ENCODE data around the gene DDIT4.
A peak's percentile ranks its signal among the peaks of the same experiment; 100 is the strongest.

DDIT4 gene

DNA sequence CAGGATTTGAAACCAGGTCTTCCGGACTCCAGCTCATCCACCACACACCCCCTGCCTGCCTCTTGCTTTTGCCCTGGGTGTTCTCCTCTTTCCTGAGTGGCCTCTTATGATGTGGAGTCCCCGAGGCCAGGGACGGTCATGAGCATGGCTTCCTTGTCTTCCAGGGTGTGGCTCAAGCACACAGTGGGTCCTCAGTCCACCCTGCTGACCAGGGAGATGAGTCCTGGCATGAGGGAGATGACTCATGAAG is 48.2 kb downstream of the DDIT4 start:
- Histone ChIP-seq H2AK5ac (ENCODE audit: low read depth, low read length) (peak overlapping the region; percentile 78), H3K4ac (ENCODE audit: low read length) (no peak overlapping the region), H3K4me1 (ENCODE audit: control insufficient read depth in 2 of 2, insufficient read depth in 1 of 2, low read depth in 1 of 2, low read length in 2 of 2) (peaks cover 27 to 32% of the 10 kb centered on the region in 2 donors), H2BK120ac (ENCODE audit: low read depth, low read length) (peak overlapping the region; percentile 44), H4K91ac (ENCODE audit: low read depth, low read length, poor library complexity) (no peak overlapping the region), H3K9me3 (replicated peaks in 1 of 2; ENCODE audit: control insufficient read depth in 2 of 2, insufficient read depth in 1 of 2, low read depth in 1 of 2, low read length in 2 of 2) (peaks cover 0 to 2% of the 10 kb centered on the region in 2 donors), H3K14ac (ENCODE audit: low read length) (peak overlapping the region; percentile 65), H2AFZ (ENCODE audit: low read length) (no peak overlapping the region), H3K4me3 (ENCODE audit: low read length in 2 of 2) (no peak overlapping the region), H4K8ac (ENCODE audit: low read depth, low read length) (peak overlapping the region; percentile 93), H3K36me3 (replicated peaks in 1 of 2; ENCODE audit: control insufficient read depth in 2 of 2, insufficient read depth in 2 of 2, low read length in 2 of 2) (no peaks in the 10 kb centered on the region), H3K18ac (ENCODE audit: low read length) (peak overlapping the region; percentile 85), H3K23ac (ENCODE audit: low read depth, low read length, poor library complexity) (no peak overlapping the region), H2BK5ac (ENCODE audit: low read length) (no peak overlapping the region), H3K27me3 (ENCODE audit: control insufficient read depth in 3 of 3, insufficient read depth in 3 of 3, low read depth in 1 of 3, low read length in 3 of 3) (peaks cover 0 to 5% (median 0%) of the 10 kb centered on the region in 3 experiments), H2BK15ac (ENCODE audit: low read length) (peak overlapping the region; percentile 68), H2BK12ac (ENCODE audit: low read length) (peak overlapping the region; percentile 97), H3K27ac (replicated peaks; ENCODE audit: low read length) (no peak overlapping the region), H3K9ac (ENCODE audit: low read depth, low read length, poor library complexity) (no peak overlapping the region), H3K79me1 (ENCODE audit: low read depth, low read length) (no peaks in the 10 kb centered on the region), H3K4me2 (ENCODE audit: insufficient read depth, low read length, poor library complexity, severe bottlenecking) (no peak overlapping the region)
- WGBS, 2 donors (ENCODE audit: extremely low coverage in 2 of 2, insufficient read length in 2 of 2, insufficient replicate concordance in 1 of 2), result no CpG with 5 or more reads among the region's 3 CpGs
- no peak for DNase-seq (ENCODE audit: low spot score)

DNA sequence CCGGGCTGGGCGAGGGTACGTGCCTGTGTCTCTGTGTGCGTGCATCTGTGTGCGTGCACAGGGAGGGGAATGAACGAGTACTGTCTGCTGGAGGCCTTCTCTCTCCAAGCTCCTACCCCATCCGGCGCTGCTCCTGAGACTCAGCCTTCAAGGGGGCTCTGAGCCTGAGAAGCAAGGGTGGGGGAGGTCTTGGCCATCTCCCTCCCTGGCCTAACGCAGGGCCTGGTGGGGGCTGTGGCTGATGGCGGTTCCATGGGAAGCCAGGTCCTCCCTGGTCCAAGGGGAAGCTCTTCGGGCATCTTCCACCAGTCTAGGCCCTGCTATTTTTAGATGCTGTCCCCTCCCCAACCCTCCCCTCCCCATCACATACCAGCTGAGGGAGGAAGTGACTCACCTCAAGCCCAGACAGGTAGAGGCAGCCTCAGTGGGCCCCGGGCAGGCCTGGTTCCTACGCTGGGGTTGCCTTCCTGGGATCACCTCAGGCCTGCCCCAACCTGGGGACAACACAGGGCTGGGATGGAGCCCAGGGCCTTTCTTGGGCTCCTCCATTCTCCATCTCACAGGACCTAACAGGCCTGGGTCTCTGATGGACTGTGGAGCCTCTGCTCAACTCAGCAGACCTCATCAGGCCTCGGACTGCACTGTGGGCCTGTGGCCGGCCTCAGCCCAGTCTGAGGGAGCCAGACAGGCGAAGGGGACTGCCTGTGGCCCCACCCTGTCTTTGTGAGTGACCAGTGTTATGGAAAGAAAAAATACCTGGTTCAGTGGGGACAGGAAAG is 48.7 kb downstream of the DDIT4 start:
- WGBS, 2 donors (ENCODE audit: extremely low coverage in 2 of 2, insufficient read length in 2 of 2, insufficient replicate concordance in 1 of 2), result no CpG with 5 or more reads among the region's 16 CpGs
- H3K4me3 ChIP-seq (ENCODE audit: low read length in 2 of 2), result no peak overlapping the region

DNA sequence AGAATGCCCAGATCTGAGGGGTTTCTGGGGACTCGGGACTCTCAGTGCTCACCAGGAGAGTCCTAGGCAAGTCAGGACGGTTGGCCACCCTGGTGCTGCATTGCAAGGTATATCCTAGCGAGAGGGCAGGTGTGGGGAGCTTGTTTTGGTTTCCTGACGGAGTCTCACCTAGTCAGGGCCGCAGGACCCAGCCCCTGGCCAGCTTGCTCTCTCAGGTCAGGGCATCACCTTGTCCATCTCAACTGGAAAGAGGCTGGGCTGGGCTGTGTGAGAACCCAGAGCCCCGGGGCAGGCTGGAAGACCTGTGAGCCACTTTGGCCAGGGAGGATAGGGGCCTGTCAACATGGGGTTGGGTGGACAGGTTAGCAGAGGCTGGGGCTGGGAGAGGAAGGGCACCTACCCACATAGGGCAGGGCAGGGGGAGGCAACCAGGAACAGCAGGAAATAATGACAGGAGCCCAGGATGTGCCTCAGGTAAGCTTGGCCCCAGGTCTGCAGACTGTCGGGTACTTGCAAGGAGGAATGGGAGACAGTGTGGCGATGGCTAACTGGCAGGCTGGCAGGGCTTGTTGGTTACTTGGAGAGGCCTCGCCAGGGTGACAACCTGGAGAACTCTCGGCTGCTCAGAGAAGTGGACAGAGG is 49.5 kb downstream of the DDIT4 start:
- H2BK15ac ChIP-seq (ENCODE audit: low read length), result peak overlapping the region; percentile 68
- H3K27ac ChIP-seq (replicated peaks; ENCODE audit: low read length), result no peak overlapping the region
- H3K4me2 ChIP-seq (ENCODE audit: insufficient read depth, low read length, poor library complexity, severe bottlenecking), result no peak overlapping the region
- H3K36me3 ChIP-seq (replicated peaks in 1 of 2; ENCODE audit: control insufficient read depth in 2 of 2, insufficient read depth in 2 of 2, low read length in 2 of 2), result no peaks in the 10 kb centered on the region
- no peaks in the 10 kb centered on the region for H3K79me1 ChIP-seq (ENCODE audit: low read depth, low read length)
- no peak for DNase-seq (ENCODE audit: low spot score)
- H4K8ac ChIP-seq (ENCODE audit: low read depth, low read length), result no peak overlapping the region
- H4K91ac ChIP-seq (ENCODE audit: low read depth, low read length, poor library complexity), result no peak overlapping the region
- peak overlapping the region; percentile 31 for H3K18ac ChIP-seq (ENCODE audit: low read length)
- H3K9ac ChIP-seq (ENCODE audit: low read depth, low read length, poor library complexity), result no peak overlapping the region
- WGBS, 2 donors (ENCODE audit: extremely low coverage in 2 of 2, insufficient read length in 2 of 2, insufficient replicate concordance in 1 of 2), result no CpG with 5 or more reads among the region's 10 CpGs
- no peak overlapping the region for H3K4me3 ChIP-seq (ENCODE audit: low read length in 2 of 2)
- H2AFZ ChIP-seq (ENCODE audit: low read length), result no peak overlapping the region
- peak overlapping the region; percentile 78 for H2AK5ac ChIP-seq (ENCODE audit: low read depth, low read length)
- no peak overlapping the region for H3K23ac ChIP-seq (ENCODE audit: low read depth, low read length, poor library complexity)
- H3K14ac ChIP-seq (ENCODE audit: low read length), result no peak overlapping the region
- H3K27me3 ChIP-seq (ENCODE audit: control insufficient read depth in 3 of 3, insufficient read depth in 3 of 3, low read depth in 1 of 3, low read length in 3 of 3), result peaks cover 0 to 5% (median 0%) of the 10 kb centered on the region in 3 experiments
- no peak overlapping the region for H2BK12ac ChIP-seq (ENCODE audit: low read length)
- H3K4ac ChIP-seq (ENCODE audit: low read length), result no peak overlapping the region
- H3K9me3 ChIP-seq (replicated peaks in 1 of 2; ENCODE audit: control insufficient read depth in 2 of 2, insufficient read depth in 1 of 2, low read depth in 1 of 2, low read length in 2 of 2), result peaks cover 0 to 2% of the 10 kb centered on the region in 2 donors
- H2BK5ac ChIP-seq (ENCODE audit: low read length), result peak overlapping the region; percentile 88
- peaks cover 32 to 38% of the 10 kb centered on the region in 2 donors for H3K4me1 ChIP-seq (ENCODE audit: control insufficient read depth in 2 of 2, insufficient read depth in 1 of 2, low read depth in 1 of 2, low read length in 2 of 2)
- peak overlapping the region; percentile 1 for H2BK120ac ChIP-seq (ENCODE audit: low read depth, low read length)

More for the DNA sequence above, 48.7 kb downstream of the DDIT4 start:
- H3K36me3 ChIP-seq (replicated peaks in 1 of 2; ENCODE audit: control insufficient read depth in 2 of 2, insufficient read depth in 2 of 2, low read length in 2 of 2), result no peaks in the 10 kb centered on the region
- H3K79me1 ChIP-seq (ENCODE audit: low read depth, low read length), result no peaks in the 10 kb centered on the region
- no peak for DNase-seq (ENCODE audit: low spot score)
- H4K91ac ChIP-seq (ENCODE audit: low read depth, low read length, poor library complexity), result peak overlapping the region; percentile 19
- peaks cover 0 to 5% (median 0%) of the 10 kb centered on the region in 3 experiments for H3K27me3 ChIP-seq (ENCODE audit: control insufficient read depth in 3 of 3, insufficient read depth in 3 of 3, low read depth in 1 of 3, low read length in 3 of 3)
- peaks cover 27 to 32% of the 10 kb centered on the region in 2 donors for H3K4me1 ChIP-seq (ENCODE audit: control insufficient read depth in 2 of 2, insufficient read depth in 1 of 2, low read depth in 1 of 2, low read length in 2 of 2)
- peak overlapping the region; percentile 68 for H2BK15ac ChIP-seq (ENCODE audit: low read length)
- peak overlapping the region; percentile 65 for H3K14ac ChIP-seq (ENCODE audit: low read length)
- H3K23ac ChIP-seq (ENCODE audit: low read depth, low read length, poor library complexity), result no peak overlapping the region
- no peak overlapping the region for H3K4ac ChIP-seq (ENCODE audit: low read length)
- peak overlapping the region; percentile 85 for H3K18ac ChIP-seq (ENCODE audit: low read length)
- H4K8ac ChIP-seq (ENCODE audit: low read depth, low read length), result peak overlapping the region; percentile 93
- H3K9me3 ChIP-seq (replicated peaks in 1 of 2; ENCODE audit: control insufficient read depth in 2 of 2, insufficient read depth in 1 of 2, low read depth in 1 of 2, low read length in 2 of 2), result peaks cover 0 to 2% of the 10 kb centered on the region in 2 donors
- H3K9ac ChIP-seq (ENCODE audit: low read depth, low read length, poor library complexity), result no peak overlapping the region
- H3K4me2 ChIP-seq (ENCODE audit: insufficient read depth, low read length, poor library complexity, severe bottlenecking), result no peak overlapping the region
- H2AK5ac ChIP-seq (ENCODE audit: low read depth, low read length), result peak overlapping the region; percentile 78
- H2BK5ac ChIP-seq (ENCODE audit: low read length), result no peak overlapping the region
- H3K27ac ChIP-seq (replicated peaks; ENCODE audit: low read length), result no peak overlapping the region
- peak overlapping the region; percentile 44 for H2BK120ac ChIP-seq (ENCODE audit: low read depth, low read length)
- H2AFZ ChIP-seq (ENCODE audit: low read length), result peak overlapping the region; percentile 15
- peak overlapping the region; percentile 97 for H2BK12ac ChIP-seq (ENCODE audit: low read length)

DNA sequence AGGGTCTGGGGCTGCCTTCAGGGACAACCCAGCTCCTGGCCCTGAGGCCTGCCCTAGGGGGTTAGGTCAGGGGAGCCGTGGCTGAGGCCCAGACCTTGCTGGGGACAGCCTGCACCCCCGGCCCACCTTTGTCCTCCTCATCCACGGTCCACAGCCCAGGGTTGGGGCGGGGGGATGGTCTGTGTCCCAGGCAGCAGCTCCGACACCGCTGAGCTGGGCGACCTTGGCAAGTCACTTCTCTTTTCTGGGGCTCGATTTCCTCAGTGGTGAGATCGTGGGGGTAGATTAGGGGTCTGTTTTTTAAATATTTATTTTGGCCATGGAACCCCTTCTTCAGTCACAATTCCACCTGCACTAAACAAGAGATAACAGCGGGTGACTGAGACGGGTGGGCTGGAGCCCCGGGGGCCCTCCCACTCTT is 50.1 kb downstream of the DDIT4 start:
- no CpG with 5 or more reads among the region's 12 CpGs for WGBS, 2 donors (ENCODE audit: extremely low coverage in 2 of 2, insufficient read length in 2 of 2, insufficient replicate concordance in 1 of 2)
- Histone ChIP-seq H3K14ac (ENCODE audit: low read length) (no peak overlapping the region), H3K9me3 (replicated peaks in 1 of 2; ENCODE audit: control insufficient read depth in 2 of 2, insufficient read depth in 1 of 2, low read depth in 1 of 2, low read length in 2 of 2) (peaks cover 0 to 2% of the 10 kb centered on the region in 2 donors), H3K4me2 (ENCODE audit: insufficient read depth, low read length, poor library complexity, severe bottlenecking) (no peak overlapping the region), H3K4me1 (ENCODE audit: control insufficient read depth in 2 of 2, insufficient read depth in 1 of 2, low read depth in 1 of 2, low read length in 2 of 2) (peaks cover 36 to 43% of the 10 kb centered on the region in 2 donors), H3K79me1 (ENCODE audit: low read depth, low read length) (no peaks in the 10 kb centered on the region), H3K4ac (ENCODE audit: low read length) (no peak overlapping the region), H3K27ac (replicated peaks; ENCODE audit: low read length) (no peak overlapping the region), H2BK15ac (ENCODE audit: low read length) (peak overlapping the region; percentile 23), H3K23ac (ENCODE audit: low read depth, low read length, poor library complexity) (no peak overlapping the region), H2AK5ac (ENCODE audit: low read depth, low read length) (peak overlapping the region; percentile 78), H3K4me3 (ENCODE audit: low read length in 2 of 2) (no peak overlapping the region), H2BK120ac (ENCODE audit: low read depth, low read length) (peak overlapping the region; percentile 1), H3K9ac (ENCODE audit: low read depth, low read length, poor library complexity) (no peak overlapping the region), H3K27me3 (ENCODE audit: control insufficient read depth in 3 of 3, insufficient read depth in 3 of 3, low read depth in 1 of 3, low read length in 3 of 3) (peaks cover 0 to 4% (median 0%) of the 10 kb centered on the region in 3 experiments), H4K8ac (ENCODE audit: low read depth, low read length) (no peak overlapping the region), H4K91ac (ENCODE audit: low read depth, low read length, poor library complexity) (no peak overlapping the region), H2BK5ac (ENCODE audit: low read length) (peak overlapping the region; percentile 88), H2BK12ac (ENCODE audit: low read length) (no peak overlapping the region), H3K18ac (ENCODE audit: low read length) (peak overlapping the region; percentile 31), H2AFZ (ENCODE audit: low read length) (no peak overlapping the region), H3K36me3 (replicated peaks in 1 of 2; ENCODE audit: control insufficient read depth in 2 of 2, insufficient read depth in 2 of 2, low read length in 2 of 2) (no peaks in the 10 kb centered on the region)
- DNase-seq (ENCODE audit: low spot score), result no peak

Data from neuronal stem cell (in vitro differentiated cells).